SKM-1 (cell line): Measurements from ENCODE around the gene TPRX1.
"Not testable (repeated sequence)": the region's sequence is repeated elsewhere in the genome, so short reads cannot be mapped to it uniquely, and the experiment has no call there.

Experiments used
- DNase-seq: peaks from one replicate; lab custom pipeline; 2025; ENCODE audit not compliant: unreplicated experiment; lab: John Stamatoyannopoulos, UW

Gene TPRX1

DNA sequence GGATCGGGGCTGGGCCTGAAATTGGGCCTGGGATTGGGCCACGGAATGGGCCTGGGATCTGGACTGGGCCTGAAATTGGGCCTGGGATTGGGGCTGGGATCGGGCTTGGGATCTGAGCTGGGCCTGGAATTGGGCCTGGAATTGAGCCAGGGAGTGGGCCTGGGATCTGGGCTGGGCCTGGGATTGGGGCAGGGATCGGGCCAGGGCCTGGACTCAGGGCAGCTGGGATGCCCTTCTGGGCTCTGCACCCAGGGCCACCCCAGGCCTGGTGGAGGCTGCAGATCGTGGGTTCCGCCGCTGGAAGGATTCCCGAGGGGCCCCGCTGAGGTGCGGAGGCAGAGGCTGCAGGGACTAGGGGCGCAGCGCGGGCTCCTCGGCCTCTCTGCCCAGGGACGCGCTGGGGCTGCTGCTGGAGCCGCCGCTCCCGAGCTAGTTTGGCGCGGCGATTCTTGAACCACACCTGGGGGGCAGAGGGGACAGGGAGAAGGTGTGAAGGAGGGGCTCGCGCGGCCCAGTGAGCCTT is 1.8 kb downstream of the TPRX1 start:
- no peak for DNase-seq

DNA sequence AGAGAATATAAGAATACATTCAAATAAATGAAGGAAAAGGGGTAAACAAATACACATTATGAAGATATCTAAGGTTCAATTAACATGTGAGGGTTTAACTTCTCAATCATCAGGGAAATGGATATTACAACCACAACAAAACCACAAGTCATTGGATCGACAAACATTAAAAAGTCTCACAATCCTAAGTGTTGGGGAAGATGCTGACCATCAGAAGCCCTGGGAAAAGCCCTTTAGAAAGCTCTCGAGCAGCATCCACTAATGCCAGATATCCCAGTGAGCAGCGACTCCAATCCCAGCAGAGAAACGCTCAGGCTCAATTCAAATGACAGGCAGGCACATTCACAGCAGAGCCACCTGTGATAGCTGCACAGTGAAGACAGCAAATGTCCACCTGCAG is 3.1 kb downstream of the TPRX1 start:
- DNase-seq, result no peak

DNA sequence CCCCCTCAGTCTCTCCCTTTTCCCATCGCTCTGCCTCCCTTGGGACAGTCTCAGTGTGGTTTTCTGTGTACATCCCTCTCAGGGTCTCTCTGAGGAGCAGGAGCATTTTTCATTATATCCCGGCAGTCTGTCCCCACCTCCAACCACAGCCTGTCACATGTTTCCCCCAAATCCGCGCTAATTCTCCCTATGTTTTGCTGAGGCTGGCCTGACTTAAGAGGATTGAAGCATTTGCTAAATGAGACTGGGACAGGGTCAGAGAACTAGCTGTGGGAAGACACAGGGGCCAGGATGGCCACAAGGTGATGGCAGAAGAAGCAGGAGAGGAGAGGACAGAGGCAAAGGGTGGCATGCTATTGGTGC is 5.5 kb downstream of the TPRX1 start:
- DNase-seq, result no peak

GRCh38 chr19:47797996-47798903 is 6.1 kb downstream of the TPRX1 start:
- DNase-seq, result no peak

- no peak for DNase-seq
These were observed 7.6 kb downstream of the TPRX1 start for GRCh38 chr19:47796785-47797184.

DNA sequence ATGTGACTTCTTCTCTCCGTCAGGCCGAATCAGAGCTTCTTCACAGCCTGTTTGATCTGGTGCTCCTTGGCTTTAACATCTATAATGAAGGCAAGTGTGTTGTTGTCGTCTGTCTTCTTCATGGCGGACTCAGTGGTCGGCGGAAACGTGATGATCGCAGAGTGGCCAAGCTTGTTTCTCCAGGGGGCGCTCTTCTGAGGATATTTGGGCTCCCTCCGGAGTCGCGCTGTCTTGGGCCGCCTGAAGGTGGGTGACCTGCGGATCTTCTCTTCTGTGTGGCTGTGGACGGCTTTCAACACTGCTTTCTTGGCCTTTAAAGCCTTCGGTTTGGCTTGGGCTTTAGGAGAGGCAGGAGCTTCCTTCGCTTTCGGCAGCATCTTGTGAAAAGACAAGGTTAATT is 9.8 kb downstream of the TPRX1 start:
- DNase-seq, result no peak

DNA sequence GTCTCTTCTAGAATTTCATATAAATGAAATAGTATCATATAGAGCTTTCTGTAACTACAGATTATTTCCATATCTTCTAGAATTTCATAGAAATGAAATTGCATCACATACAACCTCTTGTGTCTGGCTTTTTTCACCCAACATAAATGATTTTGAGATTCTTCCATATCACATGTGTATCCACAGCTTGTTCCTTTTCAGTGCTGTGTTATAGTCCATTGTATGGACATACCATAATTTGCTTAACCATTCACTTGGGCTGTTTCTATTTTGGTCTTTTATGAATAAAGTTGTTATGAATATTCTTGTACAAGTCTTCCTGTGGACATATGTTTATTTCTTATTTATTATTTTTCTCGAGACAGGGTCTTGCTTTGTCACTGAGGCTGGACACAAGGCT is 11.7 kb downstream of the TPRX1 start:
- no peak for DNase-seq

DNA sequence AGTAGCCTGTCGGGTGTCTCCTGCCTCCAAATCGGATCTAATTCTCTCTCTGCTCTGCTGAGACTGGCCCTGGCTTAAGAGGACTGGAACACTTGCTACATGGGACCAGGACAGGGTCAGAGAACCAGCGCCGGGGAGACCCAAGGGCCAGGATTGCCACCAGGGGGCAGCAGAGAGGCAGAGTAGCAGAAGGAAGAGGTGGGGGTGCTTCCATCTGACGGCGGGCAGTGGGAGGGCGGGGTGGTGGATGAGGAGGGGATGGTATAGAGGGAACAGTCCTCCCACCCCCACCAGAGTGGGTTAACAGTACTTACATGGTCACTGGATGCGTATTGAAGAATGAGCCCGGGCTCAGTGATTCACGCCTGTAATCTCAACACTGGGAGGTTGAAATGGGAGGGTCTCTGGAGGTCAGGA is 13.9 kb downstream of the TPRX1 start:
- DNase-seq, result no peak

GRCh38 chr19:47789811-47790210 is 14.5 kb downstream of the TPRX1 start:
- not testable (repeated sequence) for DNase-seq

DNA sequence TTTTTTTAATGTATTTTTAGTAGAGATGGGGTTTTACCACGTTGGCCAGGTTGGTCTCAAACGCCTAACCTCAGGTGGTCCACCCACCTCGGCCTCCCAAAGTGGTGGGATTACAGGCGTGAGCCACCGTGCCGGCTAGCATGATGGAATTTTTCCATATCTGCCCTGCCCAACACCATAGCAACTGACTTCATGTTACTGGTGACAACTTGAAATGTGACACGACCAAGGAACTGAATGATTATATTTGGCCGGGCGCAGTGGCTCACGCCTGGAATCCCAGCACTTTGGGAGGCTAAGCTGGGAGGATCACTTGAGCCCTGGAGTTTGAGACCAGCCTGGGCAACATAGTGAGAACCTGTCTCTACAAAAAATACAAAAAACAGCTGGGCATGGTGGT is 17.0 kb downstream of the TPRX1 start:
- not testable (repeated sequence) for DNase-seq

- DNase-seq, result no peak
These were observed 17.8 kb downstream of the TPRX1 start for GRCh38 chr19:47786566-47786965.

DNA sequence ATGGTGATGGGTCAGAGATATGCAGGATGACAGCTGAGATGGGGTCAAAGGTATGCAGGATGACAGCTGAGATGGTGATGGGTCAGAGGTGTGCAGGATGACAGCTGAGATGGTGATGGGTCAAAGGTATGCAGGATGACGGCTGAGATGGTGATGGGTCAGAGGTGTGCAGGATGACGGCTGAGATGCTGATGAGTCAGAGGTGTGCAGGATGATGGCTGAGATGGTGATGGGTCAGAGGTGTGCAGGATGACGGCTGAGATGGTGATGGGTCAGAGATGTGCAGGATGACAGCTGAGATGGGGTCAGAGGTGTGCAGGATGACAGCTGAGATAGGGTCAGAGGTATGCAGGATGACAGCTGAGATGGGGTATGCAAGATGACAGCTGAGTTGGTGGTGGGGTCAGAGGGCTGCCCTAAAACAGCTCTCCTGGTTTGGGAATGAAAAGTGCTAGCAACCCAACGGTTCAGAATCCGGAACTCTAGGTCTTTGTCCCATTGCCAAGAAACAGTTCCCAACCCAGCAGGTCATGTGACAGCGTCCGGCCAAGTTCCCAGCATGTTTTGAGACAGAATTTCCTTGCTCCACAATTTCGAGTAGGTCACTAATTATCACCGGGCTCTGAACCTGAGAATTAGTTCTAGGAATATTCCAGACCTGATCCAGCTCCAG is 22.6 kb downstream of the TPRX1 start:
- DNase-seq, result no peak

GRCh38 chr19:47780215-47780551 is 24.2 kb downstream of the TPRX1 start:
- DNase-seq, result no peak

GRCh38 chr19:47779524-47780214 is 24.7 kb downstream of the TPRX1 start:
- no peak for DNase-seq

GRCh38 chr19:47778954-47779351 is 25.4 kb downstream of the TPRX1 start:
- DNase-seq, result no peak

GRCh38 chr19:47778049-47778953 is 26.1 kb downstream of the TPRX1 start, which contains the start of gene SELENOW:
TSS of gene SELENOW (plus strand) at chr19:47778703. CDS start at chr19:47778786, 83 bp downstream.
- no peak for DNase-seq

- DNase-seq, result not testable (repeated sequence)
These were observed 26.9 kb downstream of the TPRX1 start for GRCh38 chr19:47777245-47778048.

- DNase-seq, result no peak
These were observed 27.8 kb downstream of the TPRX1 start for GRCh38 chr19:47776568-47776967.

- not testable (repeated sequence) for DNase-seq
These were observed 33.1 kb downstream of the TPRX1 start for GRCh38 chr19:47771291-47771690.

DNA sequence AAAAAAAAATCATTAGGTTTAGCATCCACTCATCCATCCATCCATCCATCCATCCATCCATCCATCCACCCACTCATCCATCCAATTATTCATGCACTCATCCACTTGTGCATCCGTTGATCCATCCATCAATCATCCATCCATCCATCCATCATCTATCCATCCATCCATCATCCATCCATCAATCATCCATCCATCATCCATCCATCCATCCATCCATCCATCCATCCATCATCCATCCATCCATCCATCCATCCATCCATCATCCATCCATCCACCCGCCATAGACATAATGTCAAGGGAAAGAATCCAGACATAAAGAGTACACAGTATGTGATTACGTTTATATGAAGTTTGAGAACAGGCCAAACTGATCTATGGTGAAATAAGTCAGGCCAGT is 34.8 kb downstream of the TPRX1 start:
- DNase-seq, result no peak
